ENCODE measurements around the gene ITPKB.
A peak's percentile ranks its signal among the peaks of the same experiment; 100 is the strongest.

The ITPKB gene

GRCh38 chr1:226656201-226656600, 82.9 kb downstream of the ITPKB start:
- TF ChIP-seq CTCF (conservative IDR thresholded peaks at IDR 0.05; ENCODE audit: low read length): no peak
- DNase-seq (ENCODE audit: low read depth): no peak
- no peak overlapping the region for H3K4me3 ChIP-seq (ENCODE audit: low read length)

GRCh38 chr1:226655251-226656163, 83.6 kb downstream of the ITPKB start:
- no peak for TF ChIP-seq CTCF (conservative IDR thresholded peaks at IDR 0.05; ENCODE audit: low read length)
- no peak overlapping the region for H3K4me3 ChIP-seq (ENCODE audit: low read length)
- DNase-seq (ENCODE audit: low read depth): no peak

- TF ChIP-seq CTCF (conservative IDR thresholded peaks at IDR 0.05; ENCODE audit: low read length): no peak
- H3K4me3 ChIP-seq (ENCODE audit: low read length): no peak overlapping the region
Measured at GRCh38 chr1:226654668-226655055, 84.4 kb downstream of the ITPKB start.

GRCh38 chr1:226654046-226654667, 84.9 kb downstream of the ITPKB start:
- TF ChIP-seq CTCF (conservative IDR thresholded peaks at IDR 0.05; ENCODE audit: low read length): no peak
- no peak overlapping the region for H3K4me3 ChIP-seq (ENCODE audit: low read length)
- DNase-seq (ENCODE audit: low read depth): peak; percentile 57

More at GRCh38 chr1:226654668-226655055, 84.4 kb downstream of the ITPKB start:
- DNase-seq (ENCODE audit: low read depth): no peak

- no peak for DNase-seq (ENCODE audit: low read depth)
- TF ChIP-seq CTCF (conservative IDR thresholded peaks at IDR 0.05; ENCODE audit: low read length): no peak
- no peak overlapping the region for H3K4me3 ChIP-seq (ENCODE audit: low read length)
Measured at GRCh38 chr1:226653311-226653921, 85.7 kb downstream of the ITPKB start.

GRCh38 chr1:226652613-226653012, 86.5 kb downstream of the ITPKB start:
- no peak for TF ChIP-seq CTCF (conservative IDR thresholded peaks at IDR 0.05; ENCODE audit: low read length)
- no peak for DNase-seq (ENCODE audit: low read depth)
- H3K4me3 ChIP-seq (ENCODE audit: low read length): no peak overlapping the region
